ENCODE data around the gene IFNAR1. TPM values are rescaled to one million over a fixed set of nuclear protein-coding genes. Genes with fewer than 3 reads are reported as not detected.
"Not testable (repeated sequence)": the region's sequence is repeated elsewhere in the genome, so short reads cannot be mapped to it uniquely, and the experiment has no call there.

The IFNAR1 gene
- polyA plus RNA-seq, 1 donor from 2014 or later: 15.5 TPM

DNA sequence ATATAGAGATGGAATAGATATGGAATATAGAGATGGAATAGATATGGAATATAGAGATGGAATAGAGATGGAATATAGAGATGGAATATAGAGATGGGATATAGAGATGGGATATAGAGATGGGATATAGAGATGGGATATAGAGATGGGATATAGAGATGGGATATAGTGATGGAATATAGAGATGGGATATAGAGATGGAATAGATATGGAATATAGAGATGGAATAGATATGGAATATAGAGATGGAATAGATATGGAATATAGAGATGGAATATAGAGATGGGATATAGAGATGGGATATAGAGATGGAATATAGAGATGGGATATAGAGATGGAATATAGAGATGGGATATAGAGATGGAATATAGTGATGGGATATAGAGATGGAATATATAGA is 1.2 kb upstream of the IFNAR1 start:
- peak overlapping the region; percentile 29 for H3K4me2 ChIP-seq (ENCODE audit: low read length)
- peak overlapping the region; percentile 97 for H3K27ac ChIP-seq (ENCODE audit: low read length)
- H3K79me2 ChIP-seq (replicated peaks; ENCODE audit: insufficient read depth, low read length): peaks cover 34% of the 10 kb centered on the region
- not testable (repeated sequence) for H4K20me1 ChIP-seq (ENCODE audit: insufficient read depth); H2AFZ ChIP-seq (ENCODE audit: low read depth, low read length); H3F3A ChIP-seq (ENCODE audit: insufficient read depth, low read length, poor library complexity, severe bottlenecking); H3K9me2 ChIP-seq (ENCODE audit: insufficient read depth, low read length); H3K9me3 ChIP-seq (ENCODE audit: low read length); H3K27me3 ChIP-seq (ENCODE audit: insufficient read depth, low read depth, low read length); H3K36me3 ChIP-seq (ENCODE audit: insufficient read depth, low read length)
- H3K9ac ChIP-seq (ENCODE audit: low read length): peak overlapping the region; percentile 99
- H3K4me3 ChIP-seq (ENCODE audit: low read length): peak overlapping the region; percentile 100

DNA sequence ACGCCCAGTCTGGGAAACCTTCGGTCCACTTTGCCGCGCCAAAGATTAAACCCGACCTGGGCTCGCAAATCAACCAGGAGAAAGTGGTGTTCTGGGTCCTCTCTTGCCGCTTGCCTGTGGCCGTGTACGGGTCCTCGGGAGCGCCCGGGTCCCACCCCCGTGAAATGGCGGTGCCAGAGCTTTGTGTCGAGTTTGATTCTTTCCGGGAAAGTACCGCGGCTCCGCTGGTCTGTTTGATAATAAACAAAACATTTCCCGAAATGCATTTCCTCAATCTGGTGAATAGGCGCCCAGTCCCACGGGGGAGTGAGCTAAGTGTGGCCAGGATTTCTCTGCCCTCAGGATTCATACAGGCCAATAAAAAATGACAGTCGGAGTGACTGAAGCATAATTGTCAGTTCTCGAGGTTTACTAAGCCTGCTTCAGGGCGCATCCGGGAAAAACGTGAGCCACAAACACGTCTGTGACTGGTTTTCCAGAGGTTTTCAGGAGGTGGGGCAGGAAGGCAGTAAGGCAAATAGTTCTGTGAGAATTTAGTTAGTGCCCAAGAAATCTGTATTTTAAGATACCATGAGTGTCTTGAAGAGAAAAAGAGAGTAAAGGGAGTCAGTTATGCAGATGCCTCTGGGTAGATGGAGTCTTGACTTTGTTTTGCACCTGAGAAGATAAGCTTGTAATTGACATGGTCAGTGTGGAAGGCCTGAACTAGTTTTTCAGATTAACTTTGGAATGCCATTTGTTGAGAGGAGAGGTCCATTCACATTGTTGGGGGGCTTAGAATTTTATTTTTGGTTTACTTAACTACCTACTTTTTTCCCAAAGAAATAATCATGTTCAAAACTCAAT is 675 bp downstream of the IFNAR1 start:
- Histone ChIP-seq H3F3A (ENCODE audit: insufficient read depth, low read length, poor library complexity, severe bottlenecking) (no peaks in the 10 kb centered on the region), H3K4me3 (ENCODE audit: low read length) (peak overlapping the region; percentile 100), H4K20me1 (ENCODE audit: insufficient read depth) (no peaks in the 10 kb centered on the region), H3K9ac (ENCODE audit: low read length) (peak overlapping the region; percentile 99), H3K36me3 (ENCODE audit: insufficient read depth, low read length) (no peaks in the 10 kb centered on the region), H3K79me2 (replicated peaks; ENCODE audit: insufficient read depth, low read length) (peaks cover 40% of the 10 kb centered on the region), H3K27me3 (ENCODE audit: insufficient read depth, low read depth, low read length) (no peaks in the 10 kb centered on the region), H3K9me2 (ENCODE audit: insufficient read depth, low read length) (no peaks in the 10 kb centered on the region), H3K27ac (ENCODE audit: low read length) (peak overlapping the region; percentile 97), H3K9me3 (ENCODE audit: low read length) (no peaks in the 10 kb centered on the region), H3K4me2 (ENCODE audit: low read length) (peak overlapping the region; percentile 94), H2AFZ (ENCODE audit: low read depth, low read length) (peak overlapping the region; percentile 93)
- no peak for TF ChIP-seq POLR2AphosphoS5 (IDR thresholded peaks at IDR 0.05)
- no peak for TF ChIP-seq RAD21 (conservative IDR thresholded peaks at IDR 0.05)
- no peak for TF ChIP-seq TAF1 (IDR thresholded peaks at IDR 0.05; ENCODE audit: low read depth)
- TF ChIP-seq EZH2 (IDR thresholded peaks at IDR 0.05; ENCODE audit: borderline replicate concordance, insufficient read depth, low read length, poor library complexity, severe bottlenecking): no peak
- TF ChIP-seq EP300 (conservative IDR thresholded peaks at IDR 0.05; ENCODE audit: poor library complexity, severe bottlenecking): peak; percentile 23
- TF ChIP-seq, protein P1, sequence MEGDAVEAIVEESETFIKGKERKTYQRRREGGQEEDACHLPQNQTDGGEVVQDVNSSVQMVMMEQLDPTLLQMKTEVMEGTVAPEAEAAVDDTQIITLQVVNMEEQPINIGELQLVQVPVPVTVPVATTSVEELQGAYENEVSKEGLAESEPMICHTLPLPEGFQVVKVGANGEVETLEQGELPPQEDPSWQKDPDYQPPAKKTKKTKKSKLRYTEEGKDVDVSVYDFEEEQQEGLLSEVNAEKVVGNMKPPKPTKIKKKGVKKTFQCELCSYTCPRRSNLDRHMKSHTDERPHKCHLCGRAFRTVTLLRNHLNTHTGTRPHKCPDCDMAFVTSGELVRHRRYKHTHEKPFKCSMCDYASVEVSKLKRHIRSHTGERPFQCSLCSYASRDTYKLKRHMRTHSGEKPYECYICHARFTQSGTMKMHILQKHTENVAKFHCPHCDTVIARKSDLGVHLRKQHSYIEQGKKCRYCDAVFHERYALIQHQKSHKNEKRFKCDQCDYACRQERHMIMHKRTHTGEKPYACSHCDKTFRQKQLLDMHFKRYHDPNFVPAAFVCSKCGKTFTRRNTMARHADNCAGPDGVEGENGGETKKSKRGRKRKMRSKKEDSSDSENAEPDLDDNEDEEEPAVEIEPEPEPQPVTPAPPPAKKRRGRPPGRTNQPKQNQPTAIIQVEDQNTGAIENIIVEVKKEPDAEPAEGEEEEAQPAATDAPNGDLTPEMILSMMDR (IDR thresholded peaks at IDR 0.05; ENCODE audit: poor library complexity, severe bottlenecking): no peak
- TF ChIP-seq SMC3 (conservative IDR thresholded peaks at IDR 0.05; ENCODE audit: poor library complexity): peak; percentile 24
- peak; percentile 55 for TF ChIP-seq MXI1 (conservative IDR thresholded peaks at IDR 0.05; ENCODE audit: poor library complexity, severe bottlenecking)
- TF ChIP-seq, protein P2, sequence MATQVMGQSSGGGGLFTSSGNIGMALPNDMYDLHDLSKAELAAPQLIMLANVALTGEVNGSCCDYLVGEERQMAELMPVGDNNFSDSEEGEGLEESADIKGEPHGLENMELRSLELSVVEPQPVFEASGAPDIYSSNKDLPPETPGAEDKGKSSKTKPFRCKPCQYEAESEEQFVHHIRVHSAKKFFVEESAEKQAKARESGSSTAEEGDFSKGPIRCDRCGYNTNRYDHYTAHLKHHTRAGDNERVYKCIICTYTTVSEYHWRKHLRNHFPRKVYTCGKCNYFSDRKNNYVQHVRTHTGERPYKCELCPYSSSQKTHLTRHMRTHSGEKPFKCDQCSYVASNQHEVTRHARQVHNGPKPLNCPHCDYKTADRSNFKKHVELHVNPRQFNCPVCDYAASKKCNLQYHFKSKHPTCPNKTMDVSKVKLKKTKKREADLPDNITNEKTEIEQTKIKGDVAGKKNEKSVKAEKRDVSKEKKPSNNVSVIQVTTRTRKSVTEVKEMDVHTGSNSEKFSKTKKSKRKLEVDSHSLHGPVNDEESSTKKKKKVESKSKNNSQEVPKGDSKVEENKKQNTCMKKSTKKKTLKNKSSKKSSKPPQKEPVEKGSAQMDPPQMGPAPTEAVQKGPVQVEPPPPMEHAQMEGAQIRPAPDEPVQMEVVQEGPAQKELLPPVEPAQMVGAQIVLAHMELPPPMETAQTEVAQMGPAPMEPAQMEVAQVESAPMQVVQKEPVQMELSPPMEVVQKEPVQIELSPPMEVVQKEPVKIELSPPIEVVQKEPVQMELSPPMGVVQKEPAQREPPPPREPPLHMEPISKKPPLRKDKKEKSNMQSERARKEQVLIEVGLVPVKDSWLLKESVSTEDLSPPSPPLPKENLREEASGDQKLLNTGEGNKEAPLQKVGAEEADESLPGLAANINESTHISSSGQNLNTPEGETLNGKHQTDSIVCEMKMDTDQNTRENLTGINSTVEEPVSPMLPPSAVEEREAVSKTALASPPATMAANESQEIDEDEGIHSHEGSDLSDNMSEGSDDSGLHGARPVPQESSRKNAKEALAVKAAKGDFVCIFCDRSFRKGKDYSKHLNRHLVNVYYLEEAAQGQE (IDR thresholded peaks at IDR 0.05; ENCODE audit: borderline replicate concordance): peak; percentile 8
